ENCODE data around the gene PDZRN4.
"Not testable (repeated sequence)": the region's sequence is repeated elsewhere in the genome, so short reads cannot be mapped to it uniquely, and the experiment has no call there.

DNA sequence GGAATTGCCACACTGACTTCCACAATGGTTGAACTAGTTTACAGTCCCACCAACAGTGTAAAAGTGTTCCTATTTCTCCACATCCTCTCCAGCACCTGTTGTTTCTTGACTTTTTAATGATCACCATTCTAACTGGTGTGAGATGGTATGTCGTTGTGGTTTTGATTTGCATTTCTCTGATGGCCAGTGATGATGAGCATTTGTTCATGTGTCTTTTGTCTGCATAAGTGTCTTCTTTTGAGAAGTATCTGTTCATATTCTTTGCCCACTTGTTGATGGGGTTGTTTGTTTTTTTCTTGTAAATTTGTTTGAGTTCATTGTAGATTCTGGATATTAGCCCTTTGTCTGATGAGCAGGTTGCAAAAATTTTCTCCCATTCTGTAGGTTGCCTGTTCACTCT lies 8.6 kb upstream of the PDZRN4 start:
- TF ChIP-seq, protein P1, sequence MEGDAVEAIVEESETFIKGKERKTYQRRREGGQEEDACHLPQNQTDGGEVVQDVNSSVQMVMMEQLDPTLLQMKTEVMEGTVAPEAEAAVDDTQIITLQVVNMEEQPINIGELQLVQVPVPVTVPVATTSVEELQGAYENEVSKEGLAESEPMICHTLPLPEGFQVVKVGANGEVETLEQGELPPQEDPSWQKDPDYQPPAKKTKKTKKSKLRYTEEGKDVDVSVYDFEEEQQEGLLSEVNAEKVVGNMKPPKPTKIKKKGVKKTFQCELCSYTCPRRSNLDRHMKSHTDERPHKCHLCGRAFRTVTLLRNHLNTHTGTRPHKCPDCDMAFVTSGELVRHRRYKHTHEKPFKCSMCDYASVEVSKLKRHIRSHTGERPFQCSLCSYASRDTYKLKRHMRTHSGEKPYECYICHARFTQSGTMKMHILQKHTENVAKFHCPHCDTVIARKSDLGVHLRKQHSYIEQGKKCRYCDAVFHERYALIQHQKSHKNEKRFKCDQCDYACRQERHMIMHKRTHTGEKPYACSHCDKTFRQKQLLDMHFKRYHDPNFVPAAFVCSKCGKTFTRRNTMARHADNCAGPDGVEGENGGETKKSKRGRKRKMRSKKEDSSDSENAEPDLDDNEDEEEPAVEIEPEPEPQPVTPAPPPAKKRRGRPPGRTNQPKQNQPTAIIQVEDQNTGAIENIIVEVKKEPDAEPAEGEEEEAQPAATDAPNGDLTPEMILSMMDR (IDR thresholded peaks at IDR 0.05; ENCODE audit: extremely low read depth in 1 of 2, insufficient read depth in 1 of 2, low read depth in 1 of 2, low read length in 2 of 2): not testable (repeated sequence)
- TF ChIP-seq EZH2 (IDR thresholded peaks at IDR 0.05; ENCODE audit: borderline replicate concordance, low read depth, low read length, severe bottlenecking): not testable (repeated sequence)
